ENCODE measurements around the gene ARHGEF18.

GRCh38 chr19:7363225-7363624, 14.5 kb downstream of the ARHGEF18 start:
- TF ChIP-seq CTCF (IDR thresholded peaks at IDR 0.05; ENCODE audit: extremely low read depth in 1 of 2, insufficient read depth in 1 of 2, low read depth in 1 of 2, low read length in 2 of 2) (no peak), POLR2A (IDR thresholded peaks at IDR 0.05; ENCODE audit: low read depth, low read length) (no peak), JUN (IDR thresholded peaks at IDR 0.05; ENCODE audit: borderline replicate concordance, insufficient read depth, insufficient read length, low read depth) (no peak), EZH2 (IDR thresholded peaks at IDR 0.05; ENCODE audit: borderline replicate concordance, low read depth, low read length, severe bottlenecking) (no peak), POLR2AphosphoS5 (IDR thresholded peaks at IDR 0.05; ENCODE audit: insufficient read depth, low read depth, low read length) (no peak), MAX (IDR thresholded peaks at IDR 0.05; ENCODE audit: insufficient read depth, insufficient read length) (no peak), GATA2 (IDR thresholded peaks at IDR 0.05; ENCODE audit: insufficient read depth, insufficient read length, low read depth, low read length) (no peak), MYC (IDR thresholded peaks at IDR 0.05; ENCODE audit: low read depth, low read length) (no peak)
